Heart right ventricle (tissue), 16 donors: Measurements from ENCODE around the gene RNF31. TPM values are rescaled to one million over a fixed set of nuclear protein-coding genes. Genes with fewer than 3 reads are reported as not detected.

Experiments used
- ATAC-seq, 8 donors: fragments of 200-7000 bp; cut with Tn5 transposase; one replicate each; pipeline ENCODE4 v1.9.1; 2020; ENCODE audit warnings: mild to moderate bottlenecking in 8 of 8, moderate library complexity in 8 of 8, moderate number of reproducible peaks in 1 of 8
- DNase-seq, 2 donors: peaks; one replicate each; pipeline ENCODE4 v3.0.0-alpha.2; 2020
- H3K27ac ChIP-seq, 10 donors: fragments of 200-600 bp; sonication (generic) in 2 of 10; one replicate each; pipeline versions ENCODE4 v1.5.0 to v1.8.0; 2020 to 2022; ENCODE audit warnings: mild to moderate bottlenecking in 3 of 10
- H3K27me3 ChIP-seq, 7 donors: fragments of 200-600 bp; one replicate each; pipeline ENCODE4 v1.8.0; 2021 to 2022; ENCODE audit warnings: mild to moderate bottlenecking in 2 of 7
- H3K36me3 ChIP-seq, 9 donors: fragments of 200-600 bp; sonication (generic) in 1 of 9; one replicate each; pipeline versions ENCODE4 v1.5.0 to v1.8.0; 2020 to 2022; ENCODE audit warnings: mild to moderate bottlenecking in 2 of 9
- H3K4me1 ChIP-seq, 9 donors: fragments of 200-600 bp; sonication (generic) in 1 of 9; one replicate each; pipeline versions ENCODE4 v1.5.0 to v1.8.0; 2020 to 2022; ENCODE audit warnings: mild to moderate bottlenecking in 4 of 9
- H3K4me3 ChIP-seq, 10 donors: fragments of 200-600 bp; sonication (generic) in 2 of 10; one replicate each; pipeline versions ENCODE4 v1.5.0 to v1.8.0; 2020 to 2022; ENCODE audit warnings: mild to moderate bottlenecking in 7 of 10, moderate library complexity in 2 of 10
- H3K9me3 ChIP-seq, 11 donors: fragments of 200-600 bp in 10 of 11; sonication (generic) in 2 of 11; one replicate each; pipeline versions ENCODE4 v1.5.0 to v1.8.0; 2013 to 2022; ENCODE audit warnings: mild to moderate bottlenecking in 2 of 11, control low read depth in 1 of 11, moderate library complexity in 1 of 11
- WGBS, 2 donors: extraction: QIAGEN DNeasy Blood & Tissue Kit; methylation state at CpG; one replicate each; pipeline ENCODE4 v1.1.7; 2013; ENCODE audit warnings: inconsistent platforms in 1 of 2; 5-methylcytosine and 5-hydroxymethylcytosine counted together
- intact Hi-C, 10 donors: fragments of 100-400 bp; cut with DNase I; formaldehyde crosslinking; loops; one replicate each; pipeline versions ENCODE4 v1.11.1 to v1.14.2; 2022
- polyA plus RNA-seq, 2 donors: library from polyadenylated mRNA; stranded (reverse); fragments of 200-250 nt; gene quantifications; one replicate each; pipeline ENCODE4 v1.2.3, GENCODE V29; 2013
- total RNA-seq, 10 donors: library from RNA; stranded (reverse); fragmentation: NEBNext Ultra II Directional in 3 of 10; extraction: Animal tissue kit (Norgen Biotek cat#: 25700) in 3 of 10; gene quantifications; one replicate each; pipeline versions ENCODE4 v1.2.1 to v1.2.4, GENCODE V29; 2021 to 2023
- TF ChIP-seq, protein P1 (sequence below), 9 donors: fragments of 200-600 bp; sonication (generic) in 2 of 9; IDR thresholded peaks; one replicate each; pipeline versions ENCODE4 v1.5.0 to v1.8.0; 2021 to 2022; ENCODE audit warnings: antibody characterized with exemption in 9 of 9, mild to moderate bottlenecking in 5 of 9, moderate library complexity in 1 of 9
- donor health status: Arrhythmogenic right ventricular cardiomyopathy.
- donor health status: ischemic (EF 13 %, LVEDD 7.1; RV severe dilation, severe dysfunction).
- donor health status: healthy with polysubstance abuse.
- donor health status: DM: no; HTN: yes; CAD: no.
- donor health status: DM: no; HTN: no; CAD: no.
- donor health status: ischemic (EF 25% LVEDD 6.9; RV normal size, moderate dysfunction).
- donor health status: ischemic (EF 25% LVEDD 5.7; RV mildly dilated, moderate dysfunction).
- donor health status: healthy.
- donor health status: DM: yes; HTN: yes; CAD: no.
- donor health status: Ischemic cardiomyopathy.
- donor health status: ischemic (EF 35%, LVEDD 5.7; RV mildly dilated, moderate dysfunction).
- donor health status: nonischemic (EF 11% LVEDD 7.7; RV severe dilation, severe dysfunction).
- donor health status: DM: yes; HTN: yes; CAD: no.
- donor health status: PGD.
- donor health status: ischemic (EF 29% LVEDD 5.4; RV normal size, mild dysfunction).
- donor health status: nonischemic (EF 23%, LVEDD 6.1; RV moderate dilation, normal function).

Gene RNF31
- total and polyA plus RNA-seq, 12 donors, result 27.5 to 92.9 (median 35.7) TPM

DNA sequence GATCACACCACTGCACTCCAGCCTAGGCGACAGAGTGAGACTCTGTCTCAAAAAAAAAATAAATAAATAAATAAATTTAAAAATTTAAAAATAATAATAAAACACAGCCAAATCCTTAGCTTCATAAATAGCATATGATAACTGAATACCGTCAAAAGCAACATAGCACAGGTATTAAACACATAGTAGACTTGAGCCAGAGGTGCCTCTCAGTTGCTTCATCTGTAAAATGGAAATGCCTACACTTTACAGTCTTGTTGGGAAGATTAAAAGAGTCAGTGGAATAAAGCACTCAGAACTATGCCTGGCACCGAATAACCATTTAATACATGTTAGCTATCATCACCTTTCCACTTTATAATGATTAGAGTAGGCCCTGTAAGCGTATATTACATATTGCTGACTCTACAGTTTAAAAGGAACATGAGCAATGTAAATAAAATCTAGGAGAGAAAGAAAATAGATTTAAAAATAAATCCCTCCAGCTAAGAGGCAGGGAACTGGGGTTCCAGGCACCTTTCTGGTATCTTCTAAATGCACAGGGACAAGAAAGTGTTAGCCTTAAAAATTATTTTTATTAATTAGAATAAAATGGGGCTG is 40.5 kb upstream of the RNF31 start:
- Histone ChIP-seq H3K4me3 (no peak overlapping the region), H3K36me3 (peaks cover 0 to 25% (median 0%) of the 10 kb centered on the region in 9 donors), H3K27ac (no peak overlapping the region), H3K4me1 (peaks cover 0 to 21% (median 7%) of the 10 kb centered on the region in 9 donors), H3K27me3 (no peaks in the 10 kb centered on the region), H3K9me3 (no peaks in the 10 kb centered on the region)
- WGBS, 2 donors, result 89 to 93% methylated on average over 4 of the region's 4 CpGs
- TF ChIP-seq, protein P1, sequence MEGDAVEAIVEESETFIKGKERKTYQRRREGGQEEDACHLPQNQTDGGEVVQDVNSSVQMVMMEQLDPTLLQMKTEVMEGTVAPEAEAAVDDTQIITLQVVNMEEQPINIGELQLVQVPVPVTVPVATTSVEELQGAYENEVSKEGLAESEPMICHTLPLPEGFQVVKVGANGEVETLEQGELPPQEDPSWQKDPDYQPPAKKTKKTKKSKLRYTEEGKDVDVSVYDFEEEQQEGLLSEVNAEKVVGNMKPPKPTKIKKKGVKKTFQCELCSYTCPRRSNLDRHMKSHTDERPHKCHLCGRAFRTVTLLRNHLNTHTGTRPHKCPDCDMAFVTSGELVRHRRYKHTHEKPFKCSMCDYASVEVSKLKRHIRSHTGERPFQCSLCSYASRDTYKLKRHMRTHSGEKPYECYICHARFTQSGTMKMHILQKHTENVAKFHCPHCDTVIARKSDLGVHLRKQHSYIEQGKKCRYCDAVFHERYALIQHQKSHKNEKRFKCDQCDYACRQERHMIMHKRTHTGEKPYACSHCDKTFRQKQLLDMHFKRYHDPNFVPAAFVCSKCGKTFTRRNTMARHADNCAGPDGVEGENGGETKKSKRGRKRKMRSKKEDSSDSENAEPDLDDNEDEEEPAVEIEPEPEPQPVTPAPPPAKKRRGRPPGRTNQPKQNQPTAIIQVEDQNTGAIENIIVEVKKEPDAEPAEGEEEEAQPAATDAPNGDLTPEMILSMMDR (IDR thresholded peaks at IDR 0.05), result no peak
- intact Hi-C loops, result loop anchor here in 4 of 10 donors (5.0 to 10.0 kb wide), 3 partner anchors 49 to 122 kb away; partner anchors contain the start of gene DHRS4L2 (in 1 of the 4)
- DNase-seq (no peak), ATAC-seq (no peak)

DNA sequence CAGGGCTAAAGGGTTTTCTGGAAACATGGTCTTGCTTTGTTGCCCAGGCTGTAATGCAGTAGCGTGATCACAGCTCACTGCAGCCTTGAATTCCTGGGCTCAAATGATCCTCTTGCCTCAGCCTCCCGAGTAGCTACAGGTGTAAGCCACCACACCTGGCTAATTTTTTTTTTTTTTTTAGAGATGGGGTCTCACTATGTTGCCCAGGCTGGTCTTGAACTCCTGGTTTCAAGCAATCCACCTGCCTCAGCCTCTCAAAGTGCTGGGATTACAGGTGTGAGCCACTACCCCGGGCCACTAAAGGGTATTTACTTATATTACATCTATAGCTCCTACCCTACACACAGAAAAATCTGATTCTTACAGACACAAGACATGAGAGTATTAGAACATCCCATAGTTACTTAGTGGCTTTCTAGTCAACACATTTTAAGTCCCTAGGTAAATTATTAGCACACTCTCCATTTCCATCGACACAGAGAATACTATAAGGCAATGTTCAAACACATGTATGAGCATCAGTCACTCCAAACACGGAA is 38.9 kb upstream of the RNF31 start:
- WGBS, 2 donors, result 46 to 48% methylated on average over 5 of the region's 5 CpGs
- intact Hi-C loops, result loop anchor here in 5 of 10 donors (1.0 to 10.0 kb wide), 5 partner anchors 50 to 124 kb away; partner anchors contain the start of gene DHRS4L2 (in 1 of the 5)
- ATAC-seq (peak in 2 of 8 donors; percentile 7 to 25), DNase-seq (no peak)
- no peaks in the 10 kb centered on the region for H3K27me3 ChIP-seq
- H3K4me3 ChIP-seq, result no peak overlapping the region
- H3K9me3 ChIP-seq, result no peaks in the 10 kb centered on the region
- TF ChIP-seq, protein P1 (IDR thresholded peaks at IDR 0.05), result no peak
- H3K27ac ChIP-seq, result peak overlapping the region in 5 of 10 donors; percentile 6 to 77 (median 12)
- H3K4me1 ChIP-seq, result peaks cover 0 to 24% (median 7%) of the 10 kb centered on the region in 9 donors
- peaks cover 0 to 9% (median 0%) of the 10 kb centered on the region in 9 donors for H3K36me3 ChIP-seq

DNA sequence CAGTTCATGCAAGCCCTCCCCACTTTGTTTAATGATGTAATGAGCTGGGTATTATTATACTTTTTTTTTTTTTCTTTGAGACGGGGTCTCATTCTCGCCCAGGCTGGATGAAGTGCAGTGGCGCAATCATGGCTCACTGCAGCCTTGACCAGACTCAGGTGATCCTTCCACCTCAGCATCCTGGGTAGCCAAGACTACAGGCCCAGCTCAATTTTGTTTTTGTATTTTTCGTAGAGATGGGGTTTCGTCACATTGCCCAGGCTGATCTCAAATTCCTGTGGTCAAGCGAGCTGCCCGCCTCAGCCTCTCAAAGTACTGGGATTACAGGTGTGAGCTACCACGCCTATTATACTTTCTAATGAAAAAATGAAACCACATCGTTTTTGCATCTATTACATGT is 37.2 kb upstream of the RNF31 start:
- intact Hi-C loops, result loop anchor here in 3 of 10 donors (5.0 kb wide), 2 partner anchors 37 to 52 kb away; partner anchors contain the start of genes PSME2 (in 2 of the 3), RNF31 (in 2 of the 3) and IRF9 (in 1 of the 3)
- WGBS, 2 donors, result 87 to 89% methylated on average over 9 of the region's 9 CpGs
- H3K36me3 ChIP-seq, result no peaks in the 10 kb centered on the region
- H3K4me3 ChIP-seq, result no peak overlapping the region
- TF ChIP-seq, protein P1 (IDR thresholded peaks at IDR 0.05), result no peak
- no peak overlapping the region for H3K27ac ChIP-seq
- no peak for ATAC-seq
- DNase-seq, result no peak
- H3K27me3 ChIP-seq, result no peaks in the 10 kb centered on the region
- peaks cover 0 to 27% (median 7%) of the 10 kb centered on the region in 9 donors for H3K4me1 ChIP-seq
- no peaks in the 10 kb centered on the region for H3K9me3 ChIP-seq

DNA sequence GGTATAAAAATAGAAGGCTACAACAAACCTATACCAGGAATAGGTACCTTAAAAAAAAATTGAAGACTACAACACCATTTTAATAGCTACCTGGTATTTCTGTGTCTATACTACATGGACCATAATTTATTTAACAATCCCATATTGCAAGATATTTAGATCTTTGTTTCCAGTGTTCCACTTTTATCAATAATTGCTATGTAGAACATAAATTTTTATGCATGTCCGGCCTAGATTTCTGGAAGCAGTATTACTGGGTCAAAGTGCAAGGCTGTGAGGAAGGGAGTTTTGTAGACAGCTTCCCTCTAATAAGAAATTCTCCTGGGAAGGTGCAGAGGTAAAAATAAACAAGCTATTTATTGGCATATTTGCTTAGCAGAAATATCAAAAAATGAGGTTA is 36.8 kb upstream of the RNF31 start:
- ATAC-seq (no peak), DNase-seq (no peak)
- Histone ChIP-seq H3K27ac (peak overlapping the region in 1 of 10 donors; percentile 24), H3K27me3 (no peaks in the 10 kb centered on the region), H3K9me3 (no peaks in the 10 kb centered on the region), H3K36me3 (no peaks in the 10 kb centered on the region), H3K4me3 (no peak overlapping the region), H3K4me1 (peaks cover under 1 to 27% (median 9%) of the 10 kb centered on the region in 9 donors)
- TF ChIP-seq, protein P1 (IDR thresholded peaks at IDR 0.05), result no peak
- intact Hi-C loops, result loop anchor here in 3 of 10 donors (5.0 kb wide), 2 partner anchors 37 to 52 kb away; partner anchors contain the start of genes PSME2 (in 2 of the 3), RNF31 (in 2 of the 3) and IRF9 (in 1 of the 3)
- WGBS, 2 donors, result 54 to 65% methylated on average over 1 of the region's 1 CpG
